ENCODE data around the gene TOP1. TPM values are rescaled to one million over a fixed set of nuclear protein-coding genes. Genes with fewer than 3 reads are reported as not detected.

The TOP1 gene
- total RNA-seq, 1 donor from 2014 or later: 58.9 TPM

DNA sequence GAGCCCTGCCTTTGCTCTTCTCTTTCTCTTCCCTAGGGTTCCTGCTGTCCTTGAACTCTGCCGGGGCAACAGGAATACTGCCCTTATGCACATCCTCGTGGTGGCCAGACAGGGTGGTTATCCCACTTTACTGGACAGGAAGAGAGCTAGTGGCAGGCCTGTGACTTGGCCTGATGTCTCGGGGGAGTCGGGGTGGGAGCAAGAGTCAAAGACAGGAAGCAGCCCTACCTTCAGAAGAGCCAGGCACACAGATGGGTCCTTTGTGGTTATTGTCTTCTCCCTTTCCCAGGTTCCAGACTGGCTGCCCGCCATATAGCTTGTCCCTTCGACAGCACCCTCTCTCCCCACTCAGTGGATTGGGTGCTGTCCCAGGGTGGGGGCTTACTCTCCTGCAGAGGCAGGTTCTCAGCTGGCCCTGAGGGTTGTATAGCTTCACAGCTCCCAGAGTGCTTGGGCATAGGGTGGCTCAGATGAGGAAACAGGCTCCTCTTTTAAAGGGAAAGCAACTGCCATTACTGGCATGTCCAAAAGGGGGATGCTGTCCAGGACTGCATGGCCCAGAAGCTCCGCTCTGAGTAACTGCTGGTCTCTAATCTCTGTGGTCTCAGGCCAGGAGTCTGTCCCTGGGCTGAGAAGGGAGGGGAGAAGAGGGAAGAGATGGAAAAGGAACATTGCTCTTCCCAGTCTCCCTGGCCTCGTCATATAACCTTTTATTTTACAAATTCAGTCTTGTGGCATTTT is 126.0 kb downstream of the TOP1 start:
- peaks cover 100% of the 10 kb centered on the region for H4K20me1 ChIP-seq (ENCODE audit: low read depth)
- Mint-ChIP-seq H3K27ac (no peak overlapping the region), H3K4me3 (no peak overlapping the region), H3K9me3 (no peaks in the 10 kb centered on the region), H3K4me1 (peaks cover 29% of the 10 kb centered on the region), H3K36me3 (peaks cover 14% of the 10 kb centered on the region), H3K27me3 (ENCODE audit: insufficient read depth, low read depth) (peaks cover 8% of the 10 kb centered on the region)
- no peak overlapping the region for H2AFZ ChIP-seq (replicated peaks)
- H3K27me3 ChIP-seq: no peaks in the 10 kb centered on the region
- no peak overlapping the region for H3K27ac ChIP-seq
- no peaks in the 10 kb centered on the region for H3K9me3 ChIP-seq (ENCODE audit: low read depth)
- no peak overlapping the region for H3K4me2 ChIP-seq
- H3K4me3 ChIP-seq: no peak overlapping the region
- H3F3A ChIP-seq (ENCODE audit: low read depth): no peaks in the 10 kb centered on the region
- TF ChIP-seq, protein P1, sequence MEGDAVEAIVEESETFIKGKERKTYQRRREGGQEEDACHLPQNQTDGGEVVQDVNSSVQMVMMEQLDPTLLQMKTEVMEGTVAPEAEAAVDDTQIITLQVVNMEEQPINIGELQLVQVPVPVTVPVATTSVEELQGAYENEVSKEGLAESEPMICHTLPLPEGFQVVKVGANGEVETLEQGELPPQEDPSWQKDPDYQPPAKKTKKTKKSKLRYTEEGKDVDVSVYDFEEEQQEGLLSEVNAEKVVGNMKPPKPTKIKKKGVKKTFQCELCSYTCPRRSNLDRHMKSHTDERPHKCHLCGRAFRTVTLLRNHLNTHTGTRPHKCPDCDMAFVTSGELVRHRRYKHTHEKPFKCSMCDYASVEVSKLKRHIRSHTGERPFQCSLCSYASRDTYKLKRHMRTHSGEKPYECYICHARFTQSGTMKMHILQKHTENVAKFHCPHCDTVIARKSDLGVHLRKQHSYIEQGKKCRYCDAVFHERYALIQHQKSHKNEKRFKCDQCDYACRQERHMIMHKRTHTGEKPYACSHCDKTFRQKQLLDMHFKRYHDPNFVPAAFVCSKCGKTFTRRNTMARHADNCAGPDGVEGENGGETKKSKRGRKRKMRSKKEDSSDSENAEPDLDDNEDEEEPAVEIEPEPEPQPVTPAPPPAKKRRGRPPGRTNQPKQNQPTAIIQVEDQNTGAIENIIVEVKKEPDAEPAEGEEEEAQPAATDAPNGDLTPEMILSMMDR (IDR thresholded peaks at IDR 0.05): no peak
- no peak for TF ChIP-seq EZH2phosphoT487 (IDR thresholded peaks at IDR 0.05)
- peak overlapping the region; percentile 37 for H3K9ac ChIP-seq
- H3K79me2 ChIP-seq (ENCODE audit: low read depth): peaks cover 100% of the 10 kb centered on the region
- H3K36me3 ChIP-seq: no peaks in the 10 kb centered on the region
- DNase-seq (ENCODE audit: low spot score): no peak
- H3K4me1 ChIP-seq: no peaks in the 10 kb centered on the region

DNA sequence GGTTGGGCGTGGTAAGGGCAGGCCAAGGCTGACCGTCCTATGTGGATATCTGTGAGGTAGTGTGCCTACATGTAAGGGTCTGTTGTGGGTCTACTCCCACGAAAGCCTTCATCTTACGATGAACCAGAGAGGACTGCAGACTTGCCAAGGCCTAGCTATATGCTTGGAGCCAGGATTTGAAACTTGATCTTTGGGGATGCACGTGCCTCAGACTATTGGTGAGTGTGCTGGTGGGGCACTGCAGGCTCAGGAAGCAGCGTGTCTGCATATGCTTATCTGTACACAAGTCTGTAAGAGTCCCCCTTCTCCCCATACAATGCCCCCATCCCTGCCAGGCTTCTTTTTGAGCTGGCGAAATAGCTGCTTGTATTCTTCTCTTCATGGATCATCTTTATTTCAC is 126.6 kb downstream of the TOP1 start:
- TF ChIP-seq, protein P1 (IDR thresholded peaks at IDR 0.05): no peak
- TF ChIP-seq EZH2phosphoT487 (IDR thresholded peaks at IDR 0.05): no peak
- no peak for TF ChIP-seq EZH2 (IDR thresholded peaks at IDR 0.05)
- Histone ChIP-seq H3K4me3 (no peak overlapping the region), H3K9ac (no peak overlapping the region), H3K27me3 (no peaks in the 10 kb centered on the region), H3K4me2 (no peak overlapping the region), H3K27ac (no peak overlapping the region), H3F3A (ENCODE audit: low read depth) (no peaks in the 10 kb centered on the region), H3K36me3 (no peaks in the 10 kb centered on the region), H3K9me3 (ENCODE audit: low read depth) (no peaks in the 10 kb centered on the region), H2AFZ (replicated peaks) (no peak overlapping the region), H3K4me1 (no peaks in the 10 kb centered on the region), H3K79me2 (ENCODE audit: low read depth) (peaks cover 98% of the 10 kb centered on the region), H4K20me1 (ENCODE audit: low read depth) (peaks cover 100% of the 10 kb centered on the region)
- peaks cover 29% of the 10 kb centered on the region for H3K4me1 Mint-ChIP-seq
- peaks cover 18% of the 10 kb centered on the region for H3K36me3 Mint-ChIP-seq
- no peaks in the 10 kb centered on the region for H3K9me3 Mint-ChIP-seq
- H3K27me3 Mint-ChIP-seq (ENCODE audit: insufficient read depth, low read depth): peaks cover 8% of the 10 kb centered on the region
- no peak for DNase-seq (ENCODE audit: low spot score)
- H3K27ac Mint-ChIP-seq: no peak overlapping the region
- no peak overlapping the region for H3K4me3 Mint-ChIP-seq

DNA sequence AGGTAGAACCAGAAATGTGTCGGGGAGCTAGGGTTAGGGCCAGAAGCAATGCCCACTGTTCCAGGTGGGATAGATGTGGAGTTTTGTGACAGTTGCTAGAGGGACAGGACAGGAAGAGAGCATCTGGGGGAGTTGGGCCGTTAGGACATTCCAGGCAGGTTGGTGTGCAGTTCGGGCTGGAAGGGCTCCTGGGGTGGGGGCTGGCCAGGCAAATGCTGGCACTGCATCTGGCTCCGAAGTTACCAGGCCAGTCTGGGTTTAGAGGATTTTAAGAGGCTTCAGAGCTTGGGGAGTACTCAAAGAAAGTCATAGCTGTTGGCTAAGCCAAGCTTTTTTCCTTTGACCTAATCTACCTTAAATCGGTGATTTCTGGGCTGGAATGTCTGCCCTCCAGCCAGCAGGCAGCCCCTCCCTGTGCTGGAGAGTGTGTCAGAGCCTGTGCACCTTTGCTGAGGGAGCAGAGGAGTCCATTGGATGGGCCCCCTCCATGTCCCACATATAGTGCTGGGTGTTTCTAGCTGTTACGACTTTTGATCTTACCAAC is 129.5 kb downstream of the TOP1 start:
- no peaks in the 10 kb centered on the region for H3K9me3 ChIP-seq (ENCODE audit: low read depth)
- Mint-ChIP-seq H3K9me3 (no peaks in the 10 kb centered on the region), H3K36me3 (peaks cover 28% of the 10 kb centered on the region), H3K27me3 (ENCODE audit: insufficient read depth, low read depth) (peaks cover 2% of the 10 kb centered on the region), H3K27ac (no peak overlapping the region), H3K4me1 (peaks cover 23% of the 10 kb centered on the region), H3K4me3 (no peak overlapping the region)
- H4K20me1 ChIP-seq (ENCODE audit: low read depth): peaks cover 87% of the 10 kb centered on the region
- H3K4me1 ChIP-seq: no peaks in the 10 kb centered on the region
- H3K27me3 ChIP-seq: no peaks in the 10 kb centered on the region
- no peak overlapping the region for H2AFZ ChIP-seq (replicated peaks)
- no peak overlapping the region for H3K27ac ChIP-seq
- TF ChIP-seq, protein P1 (IDR thresholded peaks at IDR 0.05): no peak
- TF ChIP-seq EZH2 (IDR thresholded peaks at IDR 0.05): no peak
- no peak for TF ChIP-seq EZH2phosphoT487 (IDR thresholded peaks at IDR 0.05)
- no peaks in the 10 kb centered on the region for H3K36me3 ChIP-seq
- H3K9ac ChIP-seq: peak overlapping the region; percentile 22
- no peaks in the 10 kb centered on the region for H3F3A ChIP-seq (ENCODE audit: low read depth)
- no peak overlapping the region for H3K4me2 ChIP-seq
- peaks cover 69% of the 10 kb centered on the region for H3K79me2 ChIP-seq (ENCODE audit: low read depth)
- DNase-seq (ENCODE audit: low spot score): no peak
- no peak overlapping the region for H3K4me3 ChIP-seq

Measured in neural progenitor cell (in vitro differentiated cells).